WTC11 (cell line): ENCODE measurements around the gene ZFYVE28.

Experiments used
- ATF2 ChIP-seq: sonication (generic); formaldehyde crosslinking; IDR thresholded peaks from 2 replicates; pipeline ENCODE4 v1.8.1; 2022; ENCODE audit warnings: low read depth, missing genetic modification reagents, borderline replicate concordance
- ATF3 ChIP-seq: sonication (generic); formaldehyde crosslinking; conservative IDR thresholded peaks from 2 replicates; pipeline ENCODE4 v1.8.1; 2022; ENCODE audit warnings: mild to moderate bottlenecking, missing genetic modification reagents
- CTCF ChIP-seq: fragments of 200-600 bp; IDR thresholded peaks from 2 replicates; pipeline ENCODE4 v1.8.0; 2022; ENCODE audit warnings: antibody characterized with exemption
- ETV6 ChIP-seq: sonication (generic); formaldehyde crosslinking; IDR thresholded peaks from 2 replicates; pipeline ENCODE4 v1.8.1; 2022; ENCODE audit warnings: mild to moderate bottlenecking, missing genetic modification reagents
- FOXK1 ChIP-seq: sonication (generic); formaldehyde crosslinking; IDR thresholded peaks from 2 replicates; pipeline ENCODE4 v1.8.0; 2022; ENCODE audit warnings: mild to moderate bottlenecking, moderate library complexity, missing genetic modification reagents
- GTF2I ChIP-seq: fragments of 250-450 bp; sonication (Bioruptor Pico); conservative IDR thresholded peaks from 2 replicates; pipeline ENCODE4 v1.4.0; 2021; ENCODE audit warnings: mild to moderate bottlenecking
- MAX ChIP-seq: sonication (generic); formaldehyde crosslinking; IDR thresholded peaks from 2 replicates; pipeline ENCODE4 v1.8.0; 2022; ENCODE audit warnings: mild to moderate bottlenecking, missing genetic modification reagents
- NFYB ChIP-seq: sonication (generic); formaldehyde crosslinking; conservative IDR thresholded peaks from 2 replicates; pipeline ENCODE4 v1.8.0; 2022; ENCODE audit warnings: low read depth, missing genetic modification reagents
- NR1H2 ChIP-seq: sonication (generic); formaldehyde crosslinking; IDR thresholded peaks from 2 replicates; pipeline ENCODE4 v1.9.0; 2021; ENCODE audit warnings: mild to moderate bottlenecking, moderate library complexity, missing genetic modification reagents
- PRRX2 ChIP-seq: fragments of 250-450 bp; sonication (Bioruptor Pico); IDR thresholded peaks from 2 replicates; pipeline ENCODE4 v1.8.0; 2021; ENCODE audit warnings: mild to moderate bottlenecking
- RELA ChIP-seq: sonication (generic); formaldehyde crosslinking; IDR thresholded peaks from 2 replicates; pipeline ENCODE4 v1.8.1; 2022; ENCODE audit warnings: missing genetic modification reagents, mild to moderate bottlenecking, borderline replicate concordance
- ZBTB21 ChIP-seq: sonication (generic); formaldehyde crosslinking; IDR thresholded peaks from 2 replicates; pipeline ENCODE4 v1.8.1; 2023; ENCODE audit warnings: mild to moderate bottlenecking, missing genetic modification reagents, borderline replicate concordance
- ZBTB43 ChIP-seq: sonication (generic); formaldehyde crosslinking; IDR thresholded peaks from 2 replicates; pipeline ENCODE4 v1.8.1; 2023; ENCODE audit warnings: mild to moderate bottlenecking, missing genetic modification reagents

GRCh38 chr4:2251073-2251794, 167.2 kb downstream of the ZFYVE28 start:
- TF ChIP-seq CTCF (no peak), RELA (CRISPR knock-in tag) (no peak), ATF3 (CRISPR knock-in tag) (no peak), MAX (CRISPR knock-in tag) (no peak), NR1H2 (no peak), ATF2 (no peak), ZBTB43 (CRISPR knock-in tag) (no peak), FOXK1 (CRISPR knock-in tag) (no peak), GTF2I (CRISPR knock-in tag) (no peak), ETV6 (CRISPR knock-in tag) (no peak), PRRX2 (CRISPR knock-in tag) (no peak), ZBTB21 (CRISPR knock-in tag) (no peak), NFYB (no peak)
